Hematopoietic multipotent progenitor cell treated with erythropoietin and hydrocortisone succinate and interleukin-3 and kit ligand, for 8 days (in vitro differentiated cells): ENCODE data around the gene NGDN.
"Not testable (repeated sequence)": the region's sequence is repeated elsewhere in the genome, so short reads cannot be mapped to it uniquely, and the experiment has no call there.

ENCODE experiments used
- DNase-seq: peaks from one replicate; pipeline ENCODE4 v3.0.0-alpha.2; 2015

NGDN gene, protein sequence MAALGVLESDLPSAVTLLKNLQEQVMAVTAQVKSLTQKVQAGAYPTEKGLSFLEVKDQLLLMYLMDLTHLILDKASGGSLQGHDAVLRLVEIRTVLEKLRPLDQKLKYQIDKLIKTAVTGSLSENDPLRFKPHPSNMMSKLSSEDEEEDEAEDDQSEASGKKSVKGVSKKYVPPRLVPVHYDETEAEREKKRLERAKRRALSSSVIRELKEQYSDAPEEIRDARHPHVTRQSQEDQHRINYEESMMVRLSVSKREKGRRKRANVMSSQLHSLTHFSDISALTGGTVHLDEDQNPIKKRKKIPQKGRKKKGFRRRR

GRCh38 chr14:23469127-23469905 lies at the start of gene NGDN:
NGDN (plus strand) TSS chr14:23469703; CDS start chr14:23469716, 13 bp downstream.
- DNase-seq: peak; percentile 100

DNA sequence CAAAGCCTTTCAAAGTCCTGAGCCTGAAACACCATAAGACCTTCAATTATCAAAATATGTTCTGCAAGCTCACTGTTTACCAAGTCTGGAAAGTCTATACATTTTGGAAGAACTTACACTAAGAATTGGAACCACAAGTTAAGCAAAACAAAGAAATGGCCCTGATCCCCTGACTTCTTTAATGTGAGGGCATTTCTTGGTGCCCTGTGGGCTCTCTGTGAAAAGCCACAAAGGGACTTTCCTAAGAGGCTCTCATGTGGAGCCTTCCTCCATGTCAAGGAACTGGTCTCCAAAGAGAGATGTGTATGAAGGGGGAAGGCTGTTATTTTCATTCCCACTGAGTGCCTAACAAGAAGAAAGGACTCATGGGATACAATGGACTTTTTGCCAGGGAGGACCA lies 47.9 kb upstream of the NGDN start:
- DNase-seq: no peak

- DNase-seq: no peak
These were observed 45.8 kb upstream of the NGDN start for GRCh38 chr14:23423657-23424056.

- DNase-seq: no peak
These were observed 44.3 kb upstream of the NGDN start for GRCh38 chr14:23425169-23425568.

- DNase-seq: not testable (repeated sequence)
These were observed 43.7 kb upstream of the NGDN start for GRCh38 chr14:23425798-23426197.

DNA sequence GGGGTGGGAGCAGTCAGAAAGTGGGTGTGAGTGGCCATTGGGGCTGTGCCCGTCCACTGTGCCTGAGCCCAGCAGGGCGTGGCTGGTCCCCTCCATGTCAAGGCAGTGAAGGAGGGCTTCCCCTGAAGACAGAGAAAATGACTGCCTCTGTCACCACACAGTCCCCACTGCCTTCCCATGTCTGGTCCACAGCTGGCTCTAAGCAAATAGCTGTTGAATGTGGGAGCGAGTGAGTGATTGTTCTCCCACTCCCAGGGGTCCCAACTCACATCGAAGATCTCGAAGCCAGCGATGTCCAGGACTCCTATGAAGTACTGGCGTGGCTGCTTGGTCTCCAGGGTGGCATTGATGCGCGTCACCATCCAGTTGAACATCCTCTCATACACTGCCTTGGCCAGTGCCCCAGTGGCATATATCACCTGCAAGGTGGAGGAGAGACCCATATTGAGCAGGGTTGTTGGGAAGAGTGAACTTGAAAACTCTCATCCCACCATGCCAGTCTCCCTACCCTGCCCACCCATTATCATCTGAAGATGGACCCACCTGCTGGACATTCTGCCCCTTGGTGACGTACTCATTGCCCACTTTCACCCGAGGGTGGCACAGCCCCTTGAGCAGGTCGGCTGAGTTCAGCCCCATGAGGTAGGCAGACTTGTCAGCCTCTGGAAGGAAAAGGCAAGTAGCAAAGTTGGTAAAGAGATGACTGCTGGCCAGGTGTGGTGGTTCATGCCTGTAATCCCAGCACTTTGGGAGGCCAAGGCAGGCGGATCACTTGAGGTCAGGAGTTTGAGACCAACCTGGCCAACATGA lies 40.6 kb upstream of the NGDN start:
- no peak for DNase-seq

- DNase-seq: no peak
These were observed 39.3 kb upstream of the NGDN start for GRCh38 chr14:23430016-23430722.

DNA sequence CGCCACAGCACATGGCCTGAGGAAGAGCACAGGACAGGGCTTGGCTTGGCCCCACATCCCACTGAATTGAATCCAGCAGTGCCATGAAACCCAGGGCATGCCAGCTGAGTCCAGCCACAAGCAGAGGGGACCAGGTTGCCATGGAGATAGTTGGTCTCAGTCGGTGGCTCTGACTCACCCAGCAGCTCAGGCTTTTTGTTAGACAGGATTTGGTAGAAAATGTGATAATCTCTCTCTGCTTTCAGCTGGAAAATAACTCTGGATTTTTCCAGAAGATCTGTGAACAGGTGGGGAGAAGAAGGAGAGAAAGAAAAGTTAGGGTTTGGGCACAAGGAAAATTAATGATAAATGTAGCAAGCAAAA lies 38.8 kb upstream of the NGDN start:
- DNase-seq: no peak

GRCh38 chr14:23431486-23431885 lies 38.0 kb upstream of the NGDN start:
- DNase-seq: no peak

- no peak for DNase-seq
These were observed 37.2 kb upstream of the NGDN start for GRCh38 chr14:23432102-23432925.

- DNase-seq: no peak
These were observed 36.6 kb upstream of the NGDN start for GRCh38 chr14:23432946-23433345.

DNA sequence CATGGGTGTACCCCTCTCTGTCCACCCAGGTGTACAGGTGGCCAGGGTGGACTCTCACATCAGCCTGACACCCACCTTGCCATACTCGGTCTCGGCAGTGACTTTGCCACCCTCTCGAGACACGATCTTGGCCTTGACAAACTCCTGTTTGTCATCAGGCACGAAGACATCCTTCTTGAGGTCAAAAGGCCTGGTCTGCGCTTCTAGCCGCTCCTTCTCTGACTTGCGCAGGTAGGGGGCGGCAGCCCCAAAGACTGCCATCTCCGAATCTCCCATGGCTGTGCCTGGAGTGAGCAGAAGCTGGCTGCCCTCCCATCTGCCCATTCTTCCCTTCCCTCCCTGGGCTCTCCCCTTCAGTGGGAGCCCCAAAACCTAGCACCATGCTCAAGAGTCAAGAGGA lies 36.0 kb upstream of the NGDN start:
- no peak for DNase-seq

DNA sequence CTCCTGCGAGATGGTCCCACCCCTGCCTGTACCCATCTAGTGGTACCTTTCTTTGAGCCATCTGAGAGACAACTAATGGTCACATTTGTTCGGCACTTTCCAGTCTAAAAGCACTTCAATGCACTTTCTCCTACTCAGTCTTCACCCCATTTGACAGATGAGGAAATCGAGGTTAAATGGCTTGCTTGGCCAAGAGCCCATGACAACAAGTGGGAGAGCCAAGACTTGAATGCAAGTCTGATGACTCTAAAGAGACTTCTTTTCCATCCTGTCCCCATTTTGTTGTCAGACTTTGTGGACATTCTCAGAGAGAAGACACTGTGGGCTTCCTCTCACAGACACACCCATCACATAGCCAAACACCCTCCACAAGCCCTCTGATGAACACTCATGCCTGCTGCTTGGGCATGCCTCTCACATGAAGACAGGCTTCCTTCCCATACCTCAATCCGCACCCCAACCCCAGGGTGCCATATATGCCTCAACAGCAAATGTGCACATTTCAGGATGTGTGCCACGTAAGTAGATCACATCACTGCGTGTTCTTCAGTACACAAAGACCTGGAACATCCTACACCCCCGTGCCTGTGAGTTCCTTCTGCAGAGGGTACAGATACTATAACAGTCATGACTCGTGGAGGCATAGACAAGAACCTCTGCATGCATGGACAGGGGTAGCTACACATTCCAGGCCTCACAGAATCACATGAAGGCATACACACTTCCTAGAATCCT lies 34.8 kb upstream of the NGDN start:
- no peak for DNase-seq

GRCh38 chr14:23435543-23436326 lies 33.8 kb upstream of the NGDN start, which contains the start of gene MYH7:
MYH7 (minus strand) TSS chr14:23435660; CDS start chr14:23433732, 1,928 bp downstream.
- DNase-seq: no peak

GRCh38 chr14:23436327-23437132 lies 33.0 kb upstream of the NGDN start:
- DNase-seq: no peak

- peak; percentile 20 for DNase-seq
These were observed 32.1 kb upstream of the NGDN start for GRCh38 chr14:23437133-23438100.

- DNase-seq: peak; percentile 45
These were observed 31.2 kb upstream of the NGDN start for GRCh38 chr14:23438101-23438971.
